Right hindlimb (tissue), 1 donor: ENCODE results near the gene RINT1.

Experiments
- DNase-seq: peaks from one replicate; pipeline ENCODE4 v3.0.0-alpha.2; 2018

RINT1 gene

DNA sequence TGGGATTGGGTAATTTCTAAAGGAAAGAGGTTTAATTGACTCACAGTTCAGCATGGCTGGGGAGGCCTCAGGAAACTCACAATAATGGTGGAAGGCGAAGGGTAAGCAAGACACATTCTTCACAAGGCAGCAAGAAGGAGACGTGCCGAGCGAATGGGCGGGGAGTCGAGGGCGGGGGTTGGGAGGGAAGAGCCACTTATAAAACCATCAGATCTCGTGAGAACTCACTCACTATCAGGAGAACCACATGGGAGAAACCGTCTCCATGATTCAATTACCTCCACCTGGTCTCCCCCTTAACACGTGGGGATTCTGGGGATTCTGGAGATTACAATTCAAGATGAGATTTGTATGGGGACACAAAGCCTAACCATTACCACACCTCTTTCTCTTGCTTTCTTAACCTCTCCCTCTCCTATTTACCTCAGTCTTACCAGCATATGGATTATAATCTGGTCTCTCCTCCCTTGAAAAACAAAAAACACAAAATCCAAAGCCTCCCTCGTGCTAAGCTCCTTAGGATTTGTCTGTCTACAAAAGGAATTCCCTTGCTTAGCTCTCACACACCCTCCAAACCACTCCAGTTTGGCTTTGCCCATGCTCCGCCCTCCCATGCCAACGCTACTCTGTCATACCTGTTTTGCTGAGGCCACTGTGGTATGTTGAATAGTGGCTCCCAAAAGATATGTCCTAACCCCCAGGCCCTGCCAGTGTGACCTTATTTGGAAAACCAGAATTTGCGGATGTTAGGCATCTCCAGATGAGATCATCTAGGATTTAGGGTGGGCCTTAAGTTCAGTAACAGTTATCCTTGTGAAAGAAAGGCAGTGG, 68.9 kb downstream of the RINT1 start:
- no peak for DNase-seq

DNA sequence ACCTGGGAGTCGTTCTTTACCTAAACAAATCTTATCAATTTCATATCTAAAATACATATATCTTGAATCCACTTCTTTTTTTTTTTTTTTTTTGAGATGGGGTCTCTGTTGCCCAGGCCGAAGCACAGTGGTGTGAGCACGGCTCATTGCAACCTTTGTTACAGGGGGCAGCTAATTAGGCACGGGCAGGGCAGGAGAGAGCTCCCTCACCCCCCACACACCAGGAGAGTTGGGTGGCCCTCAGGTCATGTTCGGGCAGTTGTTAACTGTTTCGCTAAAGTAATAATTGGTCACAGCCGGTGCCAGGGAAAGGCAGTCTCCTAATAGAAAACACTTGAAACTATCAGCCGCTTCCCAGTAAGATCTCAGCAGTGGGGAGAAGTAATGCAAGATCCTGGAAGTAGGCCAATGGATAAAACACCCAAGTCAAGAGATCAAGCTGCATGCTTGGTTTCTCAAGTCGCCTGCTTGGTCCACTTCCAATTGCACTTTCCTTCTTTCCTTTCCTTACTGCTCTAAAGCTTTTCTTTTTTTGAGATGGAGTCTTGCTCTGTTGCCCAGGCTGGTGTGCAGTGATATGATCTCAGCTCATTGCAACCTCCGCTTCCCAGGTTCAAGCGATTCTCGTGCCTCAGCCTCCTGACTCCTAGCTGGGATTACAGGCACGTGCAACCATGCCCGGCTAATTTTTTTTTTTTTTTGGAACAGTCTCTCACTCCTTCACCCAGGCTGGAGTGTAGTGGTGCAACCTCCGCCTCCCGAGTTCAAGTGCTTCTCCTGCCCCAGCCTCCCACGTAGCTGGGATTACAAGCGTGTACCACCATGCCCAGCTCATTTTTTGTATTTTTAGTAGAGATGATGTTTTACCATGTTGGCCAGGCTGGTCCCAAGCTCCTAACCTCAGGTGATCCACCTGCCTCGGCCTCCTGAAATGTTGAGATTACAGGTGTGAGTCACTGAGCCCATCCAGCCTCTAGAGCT, 70.6 kb downstream of the RINT1 start:
- no peak for DNase-seq

DNA sequence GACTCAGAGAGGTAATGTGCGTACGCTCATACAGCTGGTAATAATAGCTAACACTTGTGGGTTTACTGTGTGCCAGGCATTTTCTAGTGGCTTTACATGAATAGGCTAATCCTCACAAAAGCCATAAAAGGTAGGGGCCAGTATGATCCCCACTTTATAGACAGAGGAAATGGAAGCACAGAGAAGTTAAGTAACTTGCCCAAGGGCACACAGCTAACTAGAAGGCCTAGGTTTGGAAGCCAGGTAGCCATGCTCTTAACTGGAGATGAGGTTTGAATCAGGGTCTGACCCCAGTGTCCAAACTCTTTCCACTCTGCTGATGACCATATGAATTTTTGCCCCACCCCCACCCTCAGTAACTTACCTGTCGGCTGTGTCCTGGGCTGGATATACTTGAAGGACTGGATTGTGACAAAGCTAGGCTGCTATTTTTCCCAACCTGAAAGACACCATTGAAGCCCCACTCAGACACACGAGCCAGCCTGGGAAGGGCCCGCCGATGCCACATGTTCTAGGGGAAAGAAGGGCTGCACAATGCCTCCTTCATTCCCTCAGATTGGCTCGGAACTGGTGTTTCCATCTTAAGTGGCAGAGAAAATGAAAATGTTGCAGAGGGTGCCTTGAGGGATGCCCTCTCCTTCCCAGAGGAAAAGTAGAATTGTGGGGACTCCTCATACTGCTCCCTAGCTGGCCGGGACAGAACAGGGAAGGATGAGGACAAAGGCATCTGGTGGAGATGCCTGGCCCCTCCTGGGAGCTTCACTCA, 78.3 kb downstream of the RINT1 start:
- no peak for DNase-seq

DNA sequence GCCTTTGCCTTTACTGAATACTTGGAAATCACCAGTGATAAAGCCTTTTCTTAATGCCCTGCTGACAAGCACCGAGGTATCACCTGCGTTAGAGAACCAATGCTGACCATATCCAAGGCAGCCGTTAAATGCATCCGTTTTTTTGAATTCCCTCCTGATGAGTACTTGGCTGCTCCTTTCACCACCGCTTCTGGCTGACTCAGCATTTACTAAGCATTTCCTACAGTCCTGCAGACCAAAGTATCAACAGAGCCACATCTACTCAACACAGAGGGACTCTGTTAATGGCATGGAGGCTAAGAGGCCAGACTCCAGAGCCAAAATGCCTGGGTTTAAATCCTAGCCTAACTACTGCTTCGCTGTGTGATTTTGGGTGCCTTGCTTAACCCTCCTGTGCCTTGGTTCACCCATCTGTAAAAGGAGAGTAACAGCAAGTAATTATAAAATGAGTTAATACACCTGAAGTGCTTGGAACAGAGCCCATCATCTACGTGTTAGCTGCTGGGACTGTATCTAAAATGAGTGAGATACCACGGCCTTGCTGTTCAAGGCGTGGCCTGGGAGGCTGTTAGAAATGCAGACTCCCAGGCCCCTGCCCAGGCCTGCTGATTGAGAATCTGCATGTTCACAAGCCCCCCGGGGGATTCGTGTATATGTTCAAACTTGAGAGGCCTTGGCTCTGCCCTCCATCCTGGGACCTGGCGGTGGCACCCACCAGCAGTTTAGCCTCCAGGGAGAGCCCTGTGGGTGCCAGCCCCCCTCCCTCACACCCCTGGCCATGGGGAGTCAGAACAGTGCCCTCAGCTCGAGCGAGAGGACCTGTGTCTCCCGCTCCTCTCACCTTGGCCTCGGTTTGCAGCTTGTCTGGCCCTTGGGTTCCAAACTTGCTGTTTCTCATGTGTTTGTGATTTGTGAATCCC, 80.1 kb downstream of the RINT1 start:
- DNase-seq: no peak

DNA sequence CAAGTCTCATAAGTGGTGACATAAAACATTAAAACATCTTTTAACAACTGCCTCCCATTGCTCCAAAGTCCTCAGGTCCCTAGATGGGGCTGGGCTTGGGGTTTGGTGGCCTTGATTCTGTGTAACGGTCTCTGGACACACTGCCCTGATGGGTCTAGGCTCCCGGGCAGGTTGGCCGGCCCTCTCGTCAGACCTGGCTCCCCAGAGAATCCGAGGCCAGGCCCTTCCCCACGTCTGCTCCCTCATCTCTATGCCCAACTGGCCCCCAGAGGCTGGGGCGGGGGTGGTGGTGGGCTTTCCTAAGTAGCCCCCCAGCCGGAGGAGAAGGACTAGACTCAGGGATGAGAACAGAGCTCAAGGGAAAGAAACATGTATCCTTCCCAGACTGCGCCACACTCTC, 80.8 kb downstream of the RINT1 start:
- DNase-seq: no peak

DNA sequence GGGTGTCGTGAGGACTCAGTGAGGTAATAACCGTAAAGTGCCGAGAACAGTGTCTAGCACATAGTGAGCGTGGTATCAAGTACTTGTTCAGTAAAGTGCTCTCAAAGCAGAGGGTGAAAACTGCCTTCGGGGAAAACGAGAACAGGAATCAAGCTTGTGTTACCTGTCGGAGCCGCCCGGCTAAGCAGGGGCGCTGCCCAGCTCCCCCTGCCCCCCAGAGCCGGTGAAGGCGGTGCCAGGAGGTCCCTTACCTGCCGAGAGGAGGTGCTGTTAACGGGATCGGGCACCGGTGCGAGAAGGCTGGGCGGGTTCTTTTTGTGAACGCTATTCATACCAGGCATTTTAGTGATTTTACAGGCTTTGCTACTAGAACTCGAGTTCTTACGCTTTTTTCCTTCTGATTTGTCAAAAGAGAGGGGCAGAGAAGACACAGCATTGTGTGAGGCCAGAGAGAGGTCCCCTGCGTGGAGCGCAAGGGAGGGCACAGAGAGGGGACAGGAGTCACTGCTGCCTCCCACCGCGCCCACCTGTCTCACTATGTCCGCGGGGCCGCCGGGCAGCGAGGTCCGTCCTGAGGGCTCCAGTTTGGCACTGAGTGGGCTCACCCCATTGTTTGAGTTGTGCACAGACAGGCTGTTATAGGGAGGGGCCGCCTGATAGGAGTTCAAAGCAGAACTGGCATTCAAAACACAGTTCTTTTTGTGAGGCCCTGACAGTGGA, 81.8 kb downstream of the RINT1 start:
- DNase-seq: no peak

DNA sequence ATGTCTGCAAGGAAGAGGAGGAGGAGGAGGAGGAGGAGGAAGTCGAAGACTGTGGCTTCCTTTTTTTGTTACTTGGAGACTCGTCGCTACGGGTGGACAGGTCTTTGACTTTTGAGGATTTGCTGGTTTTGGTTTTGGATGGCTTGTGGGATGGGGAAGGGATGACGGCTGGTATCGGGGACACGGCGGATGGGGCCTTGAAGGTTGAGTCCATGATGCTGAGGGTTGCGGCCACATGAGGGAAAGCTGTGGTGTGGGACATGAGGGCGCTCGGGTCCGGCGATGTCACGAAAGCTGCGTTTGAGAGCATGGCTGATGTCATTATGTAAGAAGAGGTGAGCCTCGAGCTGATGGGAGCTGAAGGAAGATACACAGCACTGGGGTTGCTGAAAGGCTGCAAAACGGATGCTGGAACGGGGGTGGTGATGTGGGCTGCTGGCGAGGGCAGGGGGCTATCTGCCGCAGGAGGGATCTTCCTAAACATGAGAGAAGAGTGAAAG, 82.4 kb downstream of the RINT1 start:
- DNase-seq: no peak
